ENCODE measurements around the gene KBTBD13. TPM values are rescaled to one million over a fixed set of nuclear protein-coding genes. Genes with fewer than 3 reads are reported as not detected.

Gene KBTBD13
- total and polyA plus RNA-seq, 10 donors, result not detected

- H3K4me3 ChIP-seq, result no peak overlapping the region
- peaks cover 0 to 10% (median 0%) of the 10 kb centered on the region in 6 donors for H3K4me1 ChIP-seq
- peaks cover 0 to 16% (median 0%) of the 10 kb centered on the region in 6 donors for H3K36me3 ChIP-seq
- intact Hi-C loops (cut with DNase I; ENCODE audit: low total_unique reads), result loop anchor here (10.0 kb wide), 1 partner anchor 219 kb away; no protein-coding TSS in a partner anchor
- no peak overlapping the region for H3K27ac ChIP-seq
- 77 to 84% (median 81%) methylated on average over 9 of the region's 9 CpGs for WGBS, 5 donors
- H3K27me3 ChIP-seq (replicated peaks in 1 of 7), result no peaks in the 10 kb centered on the region
- no peak for DNase-seq
- H3K9me3 ChIP-seq, result no peaks in the 10 kb centered on the region
- no peak for TF ChIP-seq POLR2A (IDR thresholded peaks at IDR 0.05)
- no peak for TF ChIP-seq CTCF (IDR thresholded peaks at IDR 0.05 in 8 of 11, conservative IDR thresholded peaks at IDR 0.05 in 3 of 11)
- no peak for TF ChIP-seq POLR2AphosphoS5 (IDR thresholded peaks at IDR 0.05)
These were observed 20.4 kb upstream of the KBTBD13 start for GRCh38 chr15:65056106-65056505.

GRCh38 chr15:65056868-65057548 is 19.5 kb upstream of the KBTBD13 start:
- no peaks in the 10 kb centered on the region for H3K27me3 ChIP-seq (replicated peaks in 1 of 7)
- H3K4me3 ChIP-seq, result no peak overlapping the region
- no peak for DNase-seq
- TF ChIP-seq CTCF (IDR thresholded peaks at IDR 0.05 in 8 of 11, conservative IDR thresholded peaks at IDR 0.05 in 3 of 11) (no peak), POLR2A (IDR thresholded peaks at IDR 0.05) (no peak), POLR2AphosphoS5 (IDR thresholded peaks at IDR 0.05) (no peak)
- intact Hi-C loops (cut with DNase I; ENCODE audit: low total_unique reads), result loop anchor here (10.0 kb wide), 1 partner anchor 218 kb away; no protein-coding TSS in a partner anchor
- peaks cover 0 to 10% (median 0%) of the 10 kb centered on the region in 6 donors for H3K4me1 ChIP-seq
- H3K9me3 ChIP-seq, result no peaks in the 10 kb centered on the region
- WGBS, 5 donors, result 74 to 90% (median 81%) methylated on average over 8 of the region's 8 CpGs
- peaks cover 0 to 16% (median 0%) of the 10 kb centered on the region in 6 donors for H3K36me3 ChIP-seq
- H3K27ac ChIP-seq, result no peak overlapping the region

GRCh38 chr15:65057549-65057940 is 19.0 kb upstream of the KBTBD13 start:
- WGBS, 5 donors, result 87 to 97% (median 89%) methylated on average over 8 of the region's 8 CpGs
- intact Hi-C loops (cut with DNase I; ENCODE audit: low total_unique reads), result loop anchor here (10.0 kb wide), 1 partner anchor 217 kb away; no protein-coding TSS in a partner anchor
- TF ChIP-seq CTCF (IDR thresholded peaks at IDR 0.05 in 8 of 11, conservative IDR thresholded peaks at IDR 0.05 in 3 of 11), result no peak
- no peak for TF ChIP-seq POLR2AphosphoS5 (IDR thresholded peaks at IDR 0.05)
- no peak for TF ChIP-seq POLR2A (IDR thresholded peaks at IDR 0.05)
- H3K36me3 ChIP-seq, result peaks cover 0 to 16% (median 0%) of the 10 kb centered on the region in 6 donors
- H3K27me3 ChIP-seq (replicated peaks in 1 of 7), result no peaks in the 10 kb centered on the region
- no peak overlapping the region for H3K4me3 ChIP-seq
- no peak overlapping the region for H3K27ac ChIP-seq
- H3K4me1 ChIP-seq, result peaks cover 0 to 14% (median 0%) of the 10 kb centered on the region in 6 donors
- DNase-seq, result no peak
- H3K9me3 ChIP-seq, result no peaks in the 10 kb centered on the region

Data from spleen (tissue), 11 donors.